ENCODE measurements around the gene DIP2C. TPM values are rescaled to one million over a fixed set of nuclear protein-coding genes. Genes with fewer than 3 reads are reported as not detected.

DIP2C gene
- total and polyA plus RNA-seq, 3 donors from 2014 or later: 14.9 to 43.4 (median 30.1) TPM

DNA sequence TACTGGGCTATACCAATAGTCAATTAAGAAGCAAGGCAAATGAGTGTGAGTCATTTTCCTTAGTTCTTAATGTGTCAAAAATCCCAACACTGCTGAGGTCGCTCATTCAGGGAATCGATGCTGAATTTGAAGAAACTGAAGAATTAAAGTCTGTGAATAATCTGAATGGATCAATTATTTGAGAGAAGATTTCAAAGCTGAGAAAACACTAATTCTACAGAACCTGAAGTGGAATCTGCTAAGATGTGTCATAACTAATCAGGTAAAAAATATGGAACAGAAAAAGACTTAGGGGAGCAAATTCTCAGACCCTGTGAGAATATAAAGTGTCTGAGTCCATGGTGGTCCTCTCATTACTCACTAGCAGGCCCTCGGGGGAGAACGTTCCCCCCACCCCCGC lies 125.6 kb downstream of the DIP2C start:
- no peak for DNase-seq
- Histone ChIP-seq H3K27ac (no peak overlapping the region), H3K9me3 (no peaks in the 10 kb centered on the region), H3K27me3 (no peaks in the 10 kb centered on the region), H3K4me3 (no peak overlapping the region), H3K4me1 (no peaks in the 10 kb centered on the region), H3K36me3 (ENCODE audit: low read depth, missing control alignments) (no peaks in the 10 kb centered on the region)
- 93 to 96% methylated on average over 5 of the region's 5 CpGs for WGBS, 2 donors
- intact Hi-C loops (cut with DNase I; ENCODE audit: low total_unique reads): no loop called here
- TF ChIP-seq, protein P1, sequence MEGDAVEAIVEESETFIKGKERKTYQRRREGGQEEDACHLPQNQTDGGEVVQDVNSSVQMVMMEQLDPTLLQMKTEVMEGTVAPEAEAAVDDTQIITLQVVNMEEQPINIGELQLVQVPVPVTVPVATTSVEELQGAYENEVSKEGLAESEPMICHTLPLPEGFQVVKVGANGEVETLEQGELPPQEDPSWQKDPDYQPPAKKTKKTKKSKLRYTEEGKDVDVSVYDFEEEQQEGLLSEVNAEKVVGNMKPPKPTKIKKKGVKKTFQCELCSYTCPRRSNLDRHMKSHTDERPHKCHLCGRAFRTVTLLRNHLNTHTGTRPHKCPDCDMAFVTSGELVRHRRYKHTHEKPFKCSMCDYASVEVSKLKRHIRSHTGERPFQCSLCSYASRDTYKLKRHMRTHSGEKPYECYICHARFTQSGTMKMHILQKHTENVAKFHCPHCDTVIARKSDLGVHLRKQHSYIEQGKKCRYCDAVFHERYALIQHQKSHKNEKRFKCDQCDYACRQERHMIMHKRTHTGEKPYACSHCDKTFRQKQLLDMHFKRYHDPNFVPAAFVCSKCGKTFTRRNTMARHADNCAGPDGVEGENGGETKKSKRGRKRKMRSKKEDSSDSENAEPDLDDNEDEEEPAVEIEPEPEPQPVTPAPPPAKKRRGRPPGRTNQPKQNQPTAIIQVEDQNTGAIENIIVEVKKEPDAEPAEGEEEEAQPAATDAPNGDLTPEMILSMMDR (IDR thresholded peaks at IDR 0.05): no peak
- no peak for TF ChIP-seq POLR2A (IDR thresholded peaks at IDR 0.05)

DNA sequence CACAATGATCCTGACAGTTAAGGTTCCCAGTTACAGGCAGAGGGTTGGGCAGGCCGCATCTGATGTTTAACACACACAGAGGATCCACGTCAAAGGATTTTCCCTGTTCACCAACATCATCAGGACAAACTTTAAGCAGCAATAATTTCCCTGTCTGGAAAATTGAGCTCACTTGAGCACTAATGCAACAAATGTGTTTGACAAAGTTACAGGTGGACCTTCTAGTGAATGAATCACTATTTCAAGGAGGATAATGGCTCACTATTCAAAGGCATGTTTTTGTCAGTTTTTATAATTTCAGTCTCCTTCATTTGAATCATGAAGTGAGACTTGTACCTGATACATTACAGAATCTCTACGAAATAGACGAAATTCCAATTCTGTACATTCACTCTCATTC lies 127.3 kb downstream of the DIP2C start:
- H3K4me3 ChIP-seq: no peak overlapping the region
- H3K27ac ChIP-seq: no peak overlapping the region
- H3K36me3 ChIP-seq (ENCODE audit: low read depth, missing control alignments): no peaks in the 10 kb centered on the region
- no peaks in the 10 kb centered on the region for H3K4me1 ChIP-seq
- TF ChIP-seq POLR2A (IDR thresholded peaks at IDR 0.05): no peak
- TF ChIP-seq, protein P1 (IDR thresholded peaks at IDR 0.05): no peak
- no peaks in the 10 kb centered on the region for H3K27me3 ChIP-seq
- DNase-seq: no peak
- H3K9me3 ChIP-seq: no peaks in the 10 kb centered on the region
- intact Hi-C loops (cut with DNase I; ENCODE audit: low total_unique reads): no loop called here
- 89 to 92% methylated on average over 4 of the region's 4 CpGs for WGBS, 2 donors

DNA sequence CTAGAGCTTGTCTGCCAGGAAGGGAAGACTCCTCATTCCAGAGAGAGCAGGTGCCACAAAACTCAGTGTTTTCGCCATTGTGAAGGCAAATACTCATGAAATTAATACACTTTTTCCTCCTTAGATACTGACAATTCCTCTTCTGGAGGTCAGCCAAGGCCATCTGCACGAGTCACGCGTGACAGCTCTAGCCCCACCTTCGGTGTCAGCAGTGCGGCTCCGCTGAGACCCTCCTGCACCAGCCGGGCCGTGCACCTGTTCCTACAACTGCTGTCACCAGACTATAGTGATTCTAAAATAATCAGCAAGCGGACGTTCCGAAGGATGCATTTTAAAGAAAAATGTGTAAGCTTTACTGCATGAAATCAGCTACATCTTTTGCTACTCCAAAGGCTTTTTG lies 127.7 kb downstream of the DIP2C start:
- DNase-seq: no peak
- Histone ChIP-seq H3K4me1 (no peaks in the 10 kb centered on the region), H3K9me3 (no peaks in the 10 kb centered on the region), H3K4me3 (no peak overlapping the region), H3K27me3 (no peaks in the 10 kb centered on the region), H3K36me3 (ENCODE audit: low read depth, missing control alignments) (no peaks in the 10 kb centered on the region), H3K27ac (no peak overlapping the region)
- no peak for TF ChIP-seq POLR2A (IDR thresholded peaks at IDR 0.05)
- TF ChIP-seq, protein P1 (IDR thresholded peaks at IDR 0.05): no peak
- intact Hi-C loops (cut with DNase I; ENCODE audit: low total_unique reads): no loop called here
- 74 to 93% methylated on average over 12 of the region's 12 CpGs for WGBS, 2 donors

DNA sequence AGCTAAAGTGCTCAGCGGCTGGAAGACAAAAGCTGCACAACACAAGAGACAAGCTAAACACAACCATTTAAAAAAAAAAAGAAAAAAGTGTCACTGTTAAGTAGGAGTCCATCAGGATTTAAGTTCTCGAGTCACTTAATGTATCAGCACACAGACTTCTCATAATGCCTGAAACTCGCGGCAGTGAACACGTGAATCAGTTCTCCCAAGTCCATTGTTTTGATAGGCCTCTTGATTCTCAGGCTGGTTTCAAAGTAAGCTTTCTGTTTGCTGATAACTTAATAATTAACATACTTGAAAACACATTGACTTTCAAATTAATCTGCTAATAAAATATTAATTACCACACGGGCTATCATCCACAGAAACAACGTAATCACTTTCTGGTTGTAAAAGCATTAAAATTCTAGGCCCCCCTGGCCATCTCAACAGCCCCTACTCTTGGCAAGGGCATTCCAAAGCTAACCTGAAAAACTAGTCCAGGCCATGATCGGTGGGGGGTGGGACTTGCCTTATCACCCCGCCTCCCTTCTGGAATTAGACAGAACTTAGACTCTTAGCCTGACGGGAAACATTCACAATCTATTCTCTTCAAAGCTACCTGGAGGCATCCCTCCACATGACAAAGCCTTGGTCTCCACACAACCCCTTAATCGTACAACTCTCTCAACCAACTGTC lies 129.0 kb downstream of the DIP2C start:
- TF ChIP-seq, protein P1 (IDR thresholded peaks at IDR 0.05): no peak
- no peak for TF ChIP-seq POLR2A (IDR thresholded peaks at IDR 0.05)
- no peak for DNase-seq
- H3K27ac ChIP-seq: no peak overlapping the region
- no peak overlapping the region for H3K4me3 ChIP-seq
- 92 to 97% methylated on average over 11 of the region's 11 CpGs for WGBS, 2 donors
- no peaks in the 10 kb centered on the region for H3K36me3 ChIP-seq (ENCODE audit: low read depth, missing control alignments)
- H3K27me3 ChIP-seq: no peaks in the 10 kb centered on the region
- H3K4me1 ChIP-seq: no peaks in the 10 kb centered on the region
- intact Hi-C loops (cut with DNase I; ENCODE audit: low total_unique reads): no loop called here
- H3K9me3 ChIP-seq: no peaks in the 10 kb centered on the region

DNA sequence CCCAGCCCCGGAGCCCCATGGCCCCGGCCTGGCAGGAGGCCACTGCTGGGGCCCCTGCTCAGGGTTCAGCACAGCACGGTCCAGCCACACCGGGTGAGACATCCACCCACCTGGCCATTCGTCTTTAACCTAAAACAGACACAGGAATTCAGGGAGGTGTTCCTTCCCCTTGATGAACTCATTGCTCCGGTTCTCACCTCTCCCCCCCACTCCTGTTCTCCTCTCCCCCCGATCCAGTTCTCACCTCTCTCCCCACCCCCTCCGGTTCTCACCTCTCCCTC lies 129.8 kb downstream of the DIP2C start:
- H3K27ac ChIP-seq: no peak overlapping the region
- H3K9me3 ChIP-seq: no peaks in the 10 kb centered on the region
- no peaks in the 10 kb centered on the region for H3K4me1 ChIP-seq
- intact Hi-C loops (cut with DNase I; ENCODE audit: low total_unique reads): no loop called here
- no peaks in the 10 kb centered on the region for H3K27me3 ChIP-seq
- no peak for DNase-seq
- no peaks in the 10 kb centered on the region for H3K36me3 ChIP-seq (ENCODE audit: low read depth, missing control alignments)
- 76 to 83% methylated on average over 6 to 8 of the region's 8 CpGs for WGBS, 2 donors
- H3K4me3 ChIP-seq: no peak overlapping the region
- no peak for TF ChIP-seq POLR2A (IDR thresholded peaks at IDR 0.05)

Data from testis (tissue), 3 donors.